Measurements from ENCODE around the gene COL26A1. TPM values are rescaled to one million over a fixed set of nuclear protein-coding genes. Genes with fewer than 3 reads are reported as not detected.

Gene COL26A1
- total RNA-seq, 1 experiment from 2014 or later, result not detected

- Histone ChIP-seq H2AFZ (ENCODE audit: low read length) (no peak overlapping the region), H3K9me2 (replicated peaks; ENCODE audit: low read length) (no peaks in the 10 kb centered on the region), H3K79me2 (ENCODE audit: low read length) (no peaks in the 10 kb centered on the region; the same call in 1 of the 2 replicates), H3K27me3 (ENCODE audit: low read length) (no peaks in the 10 kb centered on the region), H3K4me2 (ENCODE audit: low read length) (no peak overlapping the region), H3K27ac (ENCODE audit: low read length) (no peak overlapping the region), H3K4me3 (ENCODE audit: low read length) (no peak overlapping the region), H4K20me1 (ENCODE audit: low read length) (no peaks in the 10 kb centered on the region), H3K36me3 (ENCODE audit: low read depth, low read length) (no peaks in the 10 kb centered on the region), H3K9ac (ENCODE audit: low read length) (no peak overlapping the region), H3K9me3 (ENCODE audit: low read length) (no peaks in the 10 kb centered on the region), H3F3A (ENCODE audit: low read length, unreplicated experiment) (no peaks in the 10 kb centered on the region), H3K4me1 (ENCODE audit: insufficient read depth, low read length) (peaks cover 11% of the 10 kb centered on the region; the same call in 1 of the 2 replicates)
- ATAC-seq (no peak), DNase-seq (no peak)
- no TSS peak for BruUV-seq (replicated peaks)
- CTCF ChIA-PET, result no interaction called here
- TF ChIP-seq EZH2phosphoT487 (IDR thresholded peaks at IDR 0.05; ENCODE audit: borderline replicate concordance, low read length), result no peak
- TF ChIP-seq EZH2 (IDR thresholded peaks at IDR 0.05; ENCODE audit: low read length, unreplicated experiment), result no peak
- TF ChIP-seq, protein P1, sequence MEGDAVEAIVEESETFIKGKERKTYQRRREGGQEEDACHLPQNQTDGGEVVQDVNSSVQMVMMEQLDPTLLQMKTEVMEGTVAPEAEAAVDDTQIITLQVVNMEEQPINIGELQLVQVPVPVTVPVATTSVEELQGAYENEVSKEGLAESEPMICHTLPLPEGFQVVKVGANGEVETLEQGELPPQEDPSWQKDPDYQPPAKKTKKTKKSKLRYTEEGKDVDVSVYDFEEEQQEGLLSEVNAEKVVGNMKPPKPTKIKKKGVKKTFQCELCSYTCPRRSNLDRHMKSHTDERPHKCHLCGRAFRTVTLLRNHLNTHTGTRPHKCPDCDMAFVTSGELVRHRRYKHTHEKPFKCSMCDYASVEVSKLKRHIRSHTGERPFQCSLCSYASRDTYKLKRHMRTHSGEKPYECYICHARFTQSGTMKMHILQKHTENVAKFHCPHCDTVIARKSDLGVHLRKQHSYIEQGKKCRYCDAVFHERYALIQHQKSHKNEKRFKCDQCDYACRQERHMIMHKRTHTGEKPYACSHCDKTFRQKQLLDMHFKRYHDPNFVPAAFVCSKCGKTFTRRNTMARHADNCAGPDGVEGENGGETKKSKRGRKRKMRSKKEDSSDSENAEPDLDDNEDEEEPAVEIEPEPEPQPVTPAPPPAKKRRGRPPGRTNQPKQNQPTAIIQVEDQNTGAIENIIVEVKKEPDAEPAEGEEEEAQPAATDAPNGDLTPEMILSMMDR (conservative IDR thresholded peaks at IDR 0.05; ENCODE audit: low read depth, low read length), result no peak
- intact Hi-C loops (cut with micrococcal nuclease), result no loop called here
- POLR2A ChIA-PET (ENCODE audit: unreplicated experiment), result no interaction called here
Measured at GRCh38 chr7:101319401-101319800, 43.3 kb upstream of the COL26A1 start.

- H4K20me1 ChIP-seq (ENCODE audit: low read length), result no peaks in the 10 kb centered on the region
- 0 out of 2 replicates have a peak within 1 kb of the TSS, but pooled peaks have one; percentile 21 for H3K27ac ChIP-seq (ENCODE audit: low read length)
- TF ChIP-seq, protein P1 (conservative IDR thresholded peaks at IDR 0.05; ENCODE audit: low read depth, low read length), result no peak; the same call in 1 of the 2 replicates
- TF ChIP-seq EZH2 (IDR thresholded peaks at IDR 0.05; ENCODE audit: low read length, unreplicated experiment), result no peak
- intact Hi-C loops (cut with micrococcal nuclease), result no loop called here
- CTCF ChIA-PET, result interaction anchor here (0.6 to 0.7 kb wide), 3 partner anchors 14 to 185 kb away, joined by 3 to 6 read pairs (median 4); no protein-coding TSS in a partner anchor
- peaks cover 11% of the 10 kb centered on the region; the same call in 1 of the 2 replicates for H3K4me1 ChIP-seq (ENCODE audit: insufficient read depth, low read length)
- H2AFZ ChIP-seq (ENCODE audit: low read length), result peak within 1 kb of the TSS; percentile 93
- peak within 1 kb of the TSS; percentile 98 for H3K4me2 ChIP-seq (ENCODE audit: low read length)
- ATAC-seq (peak; percentile 98), DNase-seq (peak; percentile 90)
- no peaks in the 10 kb centered on the region for H3K36me3 ChIP-seq (ENCODE audit: low read depth, low read length)
- H3K9me3 ChIP-seq (ENCODE audit: low read length), result no peaks in the 10 kb centered on the region
- POLR2A ChIA-PET (ENCODE audit: unreplicated experiment), result interaction anchor here (0.6 to 0.7 kb wide), 4 partner anchors 32 to 1484 kb away, joined by 4 to 5 read pairs (median 4); no protein-coding TSS in a partner anchor
- H3K4me3 ChIP-seq (ENCODE audit: low read length), result peak within 1 kb of the TSS; percentile 96
- H3K9me2 ChIP-seq (replicated peaks; ENCODE audit: low read length), result no peaks in the 10 kb centered on the region
- no peaks in the 10 kb centered on the region for H3F3A ChIP-seq (ENCODE audit: low read length, unreplicated experiment)
- TSS peak; percentile 94 for BruUV-seq (replicated peaks)
- no peaks in the 10 kb centered on the region for H3K27me3 ChIP-seq (ENCODE audit: low read length)
- peak within 1 kb of the TSS; percentile 86 for H3K9ac ChIP-seq (ENCODE audit: low read length)
- no peaks in the 10 kb centered on the region; the same call in 1 of the 2 replicates for H3K79me2 ChIP-seq (ENCODE audit: low read length)
Measured at GRCh38 chr7:101321491-101322401, 40.9 kb upstream of the COL26A1 start, which contains the start of gene IFT22. TSS of gene IFT22 (minus strand) at chr7:101321812. CDS start at chr7:101321709, 103 bp downstream.

Measured in PC-3 (cell line).